OCI-LY1 (cell line): ENCODE results near the gene GPATCH8.

Source experiments
- EZH2 ChIP-seq: fragments of 200-600 bp; sonication (generic), shearing (Covaris generic); IDR thresholded peaks from 2 replicates; pipeline ENCODE4 v1.8.0; 2017; ENCODE audit warnings: borderline replicate concordance, mixed run types, mild to moderate bottlenecking, antibody characterized with exemption, low read length, moderate library complexity, mixed read lengths
- TF ChIP-seq, protein P1 (sequence below): fragments of 200-600 bp; sonication (generic), shearing (Covaris generic); IDR thresholded peaks from 2 replicates; pipeline ENCODE4 v1.5.1; 2017; ENCODE audit warnings: mild to moderate bottlenecking, antibody characterized with exemption, low read length, moderate library complexity, mixed read lengths

- TF ChIP-seq, protein P1, sequence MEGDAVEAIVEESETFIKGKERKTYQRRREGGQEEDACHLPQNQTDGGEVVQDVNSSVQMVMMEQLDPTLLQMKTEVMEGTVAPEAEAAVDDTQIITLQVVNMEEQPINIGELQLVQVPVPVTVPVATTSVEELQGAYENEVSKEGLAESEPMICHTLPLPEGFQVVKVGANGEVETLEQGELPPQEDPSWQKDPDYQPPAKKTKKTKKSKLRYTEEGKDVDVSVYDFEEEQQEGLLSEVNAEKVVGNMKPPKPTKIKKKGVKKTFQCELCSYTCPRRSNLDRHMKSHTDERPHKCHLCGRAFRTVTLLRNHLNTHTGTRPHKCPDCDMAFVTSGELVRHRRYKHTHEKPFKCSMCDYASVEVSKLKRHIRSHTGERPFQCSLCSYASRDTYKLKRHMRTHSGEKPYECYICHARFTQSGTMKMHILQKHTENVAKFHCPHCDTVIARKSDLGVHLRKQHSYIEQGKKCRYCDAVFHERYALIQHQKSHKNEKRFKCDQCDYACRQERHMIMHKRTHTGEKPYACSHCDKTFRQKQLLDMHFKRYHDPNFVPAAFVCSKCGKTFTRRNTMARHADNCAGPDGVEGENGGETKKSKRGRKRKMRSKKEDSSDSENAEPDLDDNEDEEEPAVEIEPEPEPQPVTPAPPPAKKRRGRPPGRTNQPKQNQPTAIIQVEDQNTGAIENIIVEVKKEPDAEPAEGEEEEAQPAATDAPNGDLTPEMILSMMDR = no peak
- TF ChIP-seq EZH2 = no peak
Observed at GRCh38 chr17:44361292-44362260, 141.6 kb downstream of the GPATCH8 start.
